Measurements from ENCODE around the gene FAM107B.

DNA sequence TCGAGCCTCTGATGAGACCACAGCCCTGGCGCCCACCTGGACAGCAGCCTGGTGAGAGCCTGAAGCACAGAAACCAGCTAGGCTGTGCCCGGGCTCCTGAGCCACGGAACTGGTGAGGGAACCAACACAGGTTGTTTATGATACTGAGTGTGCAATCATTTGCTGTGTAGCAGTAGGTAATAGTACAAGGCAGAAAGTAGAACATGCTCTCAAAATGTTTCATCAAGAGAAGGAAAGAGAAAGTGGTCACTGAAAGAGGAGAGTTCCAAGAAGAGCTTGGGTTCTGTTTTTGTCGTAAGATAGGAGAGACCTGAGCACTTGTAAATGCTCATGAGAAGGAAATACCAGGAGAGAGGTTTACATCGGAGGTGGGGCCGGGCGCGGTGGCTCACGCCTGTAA lies 208.2 kb downstream of the FAM107B start:
- TF ChIP-seq, protein P1, sequence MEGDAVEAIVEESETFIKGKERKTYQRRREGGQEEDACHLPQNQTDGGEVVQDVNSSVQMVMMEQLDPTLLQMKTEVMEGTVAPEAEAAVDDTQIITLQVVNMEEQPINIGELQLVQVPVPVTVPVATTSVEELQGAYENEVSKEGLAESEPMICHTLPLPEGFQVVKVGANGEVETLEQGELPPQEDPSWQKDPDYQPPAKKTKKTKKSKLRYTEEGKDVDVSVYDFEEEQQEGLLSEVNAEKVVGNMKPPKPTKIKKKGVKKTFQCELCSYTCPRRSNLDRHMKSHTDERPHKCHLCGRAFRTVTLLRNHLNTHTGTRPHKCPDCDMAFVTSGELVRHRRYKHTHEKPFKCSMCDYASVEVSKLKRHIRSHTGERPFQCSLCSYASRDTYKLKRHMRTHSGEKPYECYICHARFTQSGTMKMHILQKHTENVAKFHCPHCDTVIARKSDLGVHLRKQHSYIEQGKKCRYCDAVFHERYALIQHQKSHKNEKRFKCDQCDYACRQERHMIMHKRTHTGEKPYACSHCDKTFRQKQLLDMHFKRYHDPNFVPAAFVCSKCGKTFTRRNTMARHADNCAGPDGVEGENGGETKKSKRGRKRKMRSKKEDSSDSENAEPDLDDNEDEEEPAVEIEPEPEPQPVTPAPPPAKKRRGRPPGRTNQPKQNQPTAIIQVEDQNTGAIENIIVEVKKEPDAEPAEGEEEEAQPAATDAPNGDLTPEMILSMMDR (conservative IDR thresholded peaks at IDR 0.05): no peak
- TF ChIP-seq ZFX (IDR thresholded peaks at IDR 0.05): no peak
